ENCODE measurements around the gene PROX1.

GRCh38 chr1:213996320-213997037 lies 8.7 kb downstream of the PROX1 start:
- TF ChIP-seq POLR2A (IDR thresholded peaks at IDR 0.05) (no peak), CTCF (IDR thresholded peaks at IDR 0.05) (no peak)

All from esophagus squamous epithelium (tissue), 4 donors.